H1 (cell line): ENCODE data around the gene BFSP2. TPM values are rescaled to one million over a fixed set of nuclear protein-coding genes. Genes with fewer than 3 reads are reported as not detected.

Experiments
- CTCF ChIA-PET: fragments of 300-600 bp; sonication (Branson Sonifier 250); formaldehyde crosslinking; loops from one replicate; lab custom pipeline; 2021; ENCODE audit not compliant: partially characterized antibody; lab: Charles Lee
- POLR2A ChIA-PET: fragments of 300-600 bp; sonication (Branson Sonifier 250); formaldehyde crosslinking; loops from one replicate; lab custom pipeline; 2021; ENCODE audit warnings: inconsistent platforms; ENCODE audit not compliant: partially characterized antibody; lab: Charles Lee
- DNase-seq, 2 experiments: peaks; one replicate each; pipeline versions ENCODE4 v3.0.0 to v3.0.0-alpha.2; 2010 to 2022; ENCODE audit warnings: low spot score in 2 of 2, low read depth in 1 of 2, mixed read lengths in 1 of 2
- FAIRE-seq: peaks from 2 replicates; lab custom pipeline; 2011; peaks lifted over from hg19 to GRCh38; lab: Jason Lieb, UNC
- H2AFZ ChIP-seq: 2 replicates; pipeline ENCODE4 v1.8.1; 2012; ENCODE audit warnings: low read length, inconsistent platforms
- H2AK5ac ChIP-seq: 2 replicates; pipeline ENCODE4 v1.6.1; 2013; ENCODE audit warnings: low read depth, low read length
- H2BK120ac ChIP-seq: replicated peaks from 2 replicates; pipeline ENCODE3; 2013; ENCODE audit warnings: low read depth, low read length, inconsistent platforms
- H2BK12ac ChIP-seq: 2 replicates; pipeline ENCODE4 v1.6.1; 2013; ENCODE audit warnings: low read depth, low read length
- H2BK15ac ChIP-seq: 2 replicates; pipeline ENCODE4 v1.6.1; 2013; ENCODE audit warnings: low read length
- H2BK20ac ChIP-seq: 2 replicates; pipeline ENCODE4 v1.6.1; 2013; ENCODE audit warnings: low read length
- H2BK5ac ChIP-seq: 2 replicates; pipeline ENCODE4 v1.6.1; 2013; ENCODE audit warnings: low read depth, low read length
- H3K14ac ChIP-seq: 2 replicates; pipeline ENCODE4 v1.6.1; 2013; ENCODE audit warnings: inconsistent platforms; ENCODE audit not compliant: insufficient read length
- H3K18ac ChIP-seq: 2 replicates; pipeline ENCODE4 v1.6.1; 2013; ENCODE audit warnings: low read length; ENCODE audit errors: extremely low read depth
- H3K23ac ChIP-seq: 2 replicates; pipeline ENCODE4 v1.6.1; 2013; ENCODE audit warnings: inconsistent platforms; ENCODE audit not compliant: insufficient read length
- H3K23me2 ChIP-seq: 2 replicates; pipeline ENCODE4 v1.6.1; 2013; ENCODE audit warnings: low read depth, low read length
- H3K27ac ChIP-seq: 2 replicates; pipeline ENCODE4 v1.6.1; 2011; ENCODE audit warnings: low read depth, low read length, inconsistent platforms
- H3K27me3 ChIP-seq, 4 experiments: replicated peaks in 1 of 4; 1 replicate in 1 of 4; 2 replicates in 3 of 4; pipeline versions ENCODE4 v1.6.1 to v1.8.1; 2011 to 2013; ENCODE audit warnings: low read length in 3 of 4, mild to moderate bottlenecking in 3 of 4, inconsistent platforms in 2 of 4, mixed read lengths in 2 of 4, moderate library complexity in 1 of 4; ENCODE audit not compliant: control insufficient read depth in 3 of 4, insufficient read depth in 3 of 4; ENCODE audit errors: extremely low read depth in 1 of 4
- H3K36me3 ChIP-seq, 4 experiments: 2 replicates each; pipeline versions ENCODE4 v1.6.1 to v1.8.1; 2011 to 2013; ENCODE audit warnings: mild to moderate bottlenecking in 4 of 4, low read length in 3 of 4, moderate library complexity in 2 of 4, control low read depth in 1 of 4, inconsistent platforms in 1 of 4; ENCODE audit not compliant: insufficient read depth in 4 of 4, control insufficient read depth in 2 of 4
- H3K4ac ChIP-seq: replicated peaks from 2 replicates; pipeline ENCODE3; 2013; ENCODE audit warnings: low read length, low read depth, mixed read lengths, inconsistent platforms; ENCODE audit not compliant: insufficient read length
- H3K4me1 ChIP-seq, 4 experiments: replicated peaks in 1 of 4; 1 replicate in 1 of 4; 2 replicates in 3 of 4; pipeline versions ENCODE4 v1.6.1 to v1.8.1; 2011 to 2013; ENCODE audit warnings: low read length in 3 of 4, inconsistent platforms in 2 of 4, mixed read lengths in 1 of 4; ENCODE audit not compliant: insufficient read depth in 4 of 4, control insufficient read depth in 3 of 4
- H3K4me2 ChIP-seq, 2 experiments: 2 replicates each; pipeline versions ENCODE4 v1.6.1 to v1.8.1; 2011 to 2013; ENCODE audit warnings: low read depth in 2 of 2, low read length in 2 of 2, control low read depth in 1 of 2, inconsistent platforms in 1 of 2, mild to moderate bottlenecking in 1 of 2; ENCODE audit not compliant: insufficient read depth in 1 of 2
- H3K4me3 ChIP-seq, 4 experiments: fragments of 200-600, 300-600 bp in 1 of 4; sonication (generic), shearing (Covaris generic), sonication (Bioruptor Twin) in 1 of 4; 2 replicates each; pipeline versions ENCODE4 v1.5.1 to v1.8.1; 2011 to 2016; ENCODE audit warnings: low read length in 4 of 4, low read depth in 3 of 4, control low read depth in 2 of 4, inconsistent platforms in 2 of 4, mild to moderate bottlenecking in 2 of 4, mixed read lengths in 1 of 4, moderate library complexity in 1 of 4; ENCODE audit not compliant: insufficient read depth in 2 of 4; ENCODE audit errors: extremely low read depth in 1 of 4
- H3K56ac ChIP-seq: replicated peaks from 2 replicates; pipeline ENCODE3; 2013; ENCODE audit warnings: low read depth, mild to moderate bottlenecking, mixed read lengths, low read length, inconsistent platforms; ENCODE audit not compliant: insufficient read length
- H3K79me1 ChIP-seq: 2 replicates; pipeline ENCODE4 v1.6.1; 2013; ENCODE audit warnings: low read depth, low read length, control low read depth
- H3K79me2 ChIP-seq, 2 experiments: 2 replicates each; pipeline versions ENCODE4 v1.6.1 to v1.8.1; 2012 to 2013; ENCODE audit warnings: low read length in 2 of 2, mild to moderate bottlenecking in 2 of 2, inconsistent platforms in 1 of 2; ENCODE audit not compliant: insufficient read depth in 2 of 2, control insufficient read depth in 1 of 2
- H3K9ac ChIP-seq, 4 experiments: replicated peaks in 1 of 4; 1 replicate in 1 of 4; 2 replicates in 3 of 4; pipeline versions ENCODE4 v1.6.1 to v1.8.1; 2011 to 2013; ENCODE audit warnings: low read depth in 3 of 4, low read length in 3 of 4, control low read depth in 2 of 4, mild to moderate bottlenecking in 2 of 4, moderate library complexity in 2 of 4, inconsistent platforms in 1 of 4; ENCODE audit errors: extremely low read depth in 1 of 4
- H3K9me3 ChIP-seq, 2 experiments: 2 replicates each; pipeline versions ENCODE4 v1.6.1 to v1.8.1; 2012 to 2013; ENCODE audit warnings: mild to moderate bottlenecking in 2 of 2, moderate library complexity in 2 of 2, control low read depth in 1 of 2, inconsistent platforms in 1 of 2, low read depth in 1 of 2, low read length in 1 of 2, mixed read lengths in 1 of 2; ENCODE audit not compliant: insufficient read depth in 2 of 2
- H4K20me1 ChIP-seq, 2 experiments: replicated peaks in 1 of 2; 2 replicates each; pipeline versions ENCODE3 to v1.8.1; 2011 to 2013; ENCODE audit warnings: inconsistent platforms in 2 of 2, low read length in 2 of 2, mild to moderate bottlenecking in 1 of 2; ENCODE audit not compliant: insufficient read depth in 2 of 2, control insufficient read depth in 1 of 2
- H4K5ac ChIP-seq: 2 replicates; pipeline ENCODE4 v1.6.1; 2013; ENCODE audit warnings: low read length, low read depth, mixed read lengths, inconsistent platforms; ENCODE audit not compliant: insufficient read length
- H4K8ac ChIP-seq: 2 replicates; pipeline ENCODE4 v1.8.0; 2013; ENCODE audit warnings: mild to moderate bottlenecking, moderate library complexity, low read length, inconsistent platforms; ENCODE audit not compliant: insufficient read depth; ENCODE audit errors: extremely low read depth
- H4K91ac ChIP-seq: replicated peaks from 2 replicates; pipeline ENCODE3; 2013; ENCODE audit warnings: low read length, mixed read lengths, inconsistent platforms; ENCODE audit not compliant: insufficient read length
- CEBPB ChIP-seq: IDR thresholded peaks from 2 replicates; pipeline ENCODE4 v1.6.1; 2012; ENCODE audit warnings: low read depth, low read length
- PHF8 ChIP-seq: fragments of 200-600 bp; sonication (generic); conservative IDR thresholded peaks from 2 replicates; pipeline ENCODE4 v1.7.1; 2012; ENCODE audit warnings: low read depth, mild to moderate bottlenecking, inconsistent platforms, low read length, moderate library complexity
- SAP30 ChIP-seq: fragments of 300-600 bp; sonication (generic); IDR thresholded peaks from 2 replicates; pipeline ENCODE4 v1.7.1; 2012; ENCODE audit warnings: low read length, moderate library complexity, mild to moderate bottlenecking, inconsistent platforms; ENCODE audit not compliant: insufficient read depth, insufficient replicate concordance
- SIN3A ChIP-seq, 2 experiments: IDR thresholded peaks in 1 of 2; conservative IDR thresholded peaks in 1 of 2; 2 replicates each; pipeline ENCODE4 v1.6.1; 2011 to 2012; ENCODE audit warnings: low read length in 2 of 2, improper control_type of control experiment in 1 of 2, low read depth in 1 of 2, mild to moderate bottlenecking in 1 of 2
- SRF ChIP-seq: IDR thresholded peaks from 2 replicates; pipeline ENCODE4 v1.6.1; 2011; ENCODE audit warnings: mild to moderate bottlenecking, low read depth, low read length, moderate library complexity
- TBP ChIP-seq: IDR thresholded peaks from 2 replicates; pipeline ENCODE4 v1.6.1; 2011; ENCODE audit warnings: low read depth, low read length, improper control_type of control experiment
- WGBS, 2 experiments: shearing (Covaris generic) in 1 of 2; methylation state at CpG; one replicate each; pipeline versions ENCODE4 v1.1.6 to v1.1.7; 2013 to 2015; ENCODE audit warnings: low lambda C conversion rate in 2 of 2, mixed read lengths in 2 of 2, inconsistent platforms in 1 of 2, low coverage in 1 of 2, missing lambda C conversion rate in 1 of 2; ENCODE audit not compliant: insufficient replicate concordance in 2 of 2, insufficient coverage in 1 of 2, insufficient read length in 1 of 2; ENCODE audit errors: extremely low coverage in 1 of 2, missing lambda C conversion rate in 1 of 2; 5-methylcytosine and 5-hydroxymethylcytosine counted together
- polyA plus RNA-seq, 7 experiments: library from polyadenylated mRNA; depleted of rRNA in 3 of 7; stranded (reverse) in 5 of 7; unstranded in 2 of 7; fragments of >200 nt in 5 of 7; fragments of 200-250 nt in 2 of 7; gene quantifications; 1 replicate in 5 of 7; 2 replicates in 1 of 7; 4 replicates in 1 of 7; pipeline versions ENCODE4 v1.2.1 to v1.2.3, GENCODE V29; 2011 to 2013; ENCODE audit warnings: missing spikeins in 2 of 7, mixed read lengths in 2 of 7
- total RNA-seq: library from RNA; stranded (reverse); fragmentation: NEBNext Ultra II Directional; extraction: Animal tissue kit (Norgen Biotek cat#: 25700); gene quantifications from 2 replicates; pipeline ENCODE4 v1.2.1, GENCODE V29; 2021

BFSP2 gene
- total and polyA plus RNA-seq, 2 of the 8 experiments (the other 6 are each of a cell fraction or from before 2014, with no cell fraction given) = not detected

DNA sequence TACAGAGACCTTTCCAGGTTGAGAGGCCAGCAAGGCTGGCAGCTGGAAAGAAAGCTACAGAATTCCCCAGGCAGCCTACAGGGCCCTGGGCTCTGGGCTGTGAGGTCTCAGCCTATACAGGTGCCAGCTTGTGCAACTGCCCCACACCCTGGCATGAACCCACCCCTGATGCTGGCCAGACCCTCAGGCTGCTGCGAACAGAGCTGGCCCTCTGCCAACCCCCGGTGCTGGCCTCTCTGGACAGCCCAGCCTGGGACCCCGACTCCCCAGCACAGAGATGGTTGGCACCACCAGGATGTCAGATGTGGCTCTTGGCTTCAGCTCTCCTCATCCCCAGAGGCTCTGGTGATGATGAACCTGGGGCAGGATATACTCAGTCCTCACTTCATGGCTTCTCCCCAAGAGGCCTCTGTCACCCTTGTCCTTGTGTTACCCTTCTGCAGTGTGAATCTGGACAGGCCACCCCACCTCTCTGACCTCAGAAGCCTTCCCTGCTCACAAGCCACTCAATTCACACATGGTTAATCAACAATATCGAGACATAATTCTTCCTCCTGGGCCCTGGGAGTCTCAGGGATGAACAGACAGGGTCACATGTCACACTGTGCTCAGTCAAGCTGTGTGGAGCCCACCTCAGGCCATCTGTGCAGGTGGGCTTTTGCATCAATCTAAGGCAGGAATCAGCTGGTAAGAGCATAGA, 11.0 kb upstream of the BFSP2 start:
- no peak overlapping the region for H4K8ac ChIP-seq
- no peak overlapping the region for H4K5ac ChIP-seq
- FAIRE-seq = no peak
- ChIA-PET CTCF (interaction anchor here (0.7 to 3.0 kb wide), 10 partner anchors 13 to 663 kb away, joined by 3 to 15 read pairs (median 4); no protein-coding TSS in a partner anchor), POLR2A (no interaction called here)
- H4K20me1 ChIP-seq = peaks cover 0 to 1% of the 10 kb centered on the region in 2 experiments
- TF ChIP-seq SIN3A (conservative IDR thresholded peaks at IDR 0.05 in 1 of 2, IDR thresholded peaks at IDR 0.05 in 1 of 2; ENCODE audit: low read depth in 1 of 2, low read length in 2 of 2) (no peak), SAP30 (no peak), SRF (no peak), PHF8 (no peak), CEBPB (no peak), TBP (no peak)
- H3K56ac ChIP-seq = no peak overlapping the region
- H3K23ac ChIP-seq = no peak overlapping the region
- no peaks in the 10 kb centered on the region for H3K9me3 ChIP-seq
- H3K4me1 ChIP-seq = no peaks in the 10 kb centered on the region
- no peak overlapping the region for H2BK5ac ChIP-seq
- no peak overlapping the region for H3K4me2 ChIP-seq
- no peak overlapping the region for H3K18ac ChIP-seq
- no peak overlapping the region for H3K27ac ChIP-seq
- no peaks in the 10 kb centered on the region for H3K79me1 ChIP-seq
- no peak overlapping the region for H2BK120ac ChIP-seq
- H3K23me2 ChIP-seq = no peaks in the 10 kb centered on the region
- no peaks in the 10 kb centered on the region for H3K79me2 ChIP-seq
- H3K9ac ChIP-seq = no peak overlapping the region
- H2BK12ac ChIP-seq = no peak overlapping the region
- H3K14ac ChIP-seq = no peak overlapping the region
- no peak overlapping the region for H3K4me3 ChIP-seq
- no peak overlapping the region for H2AFZ ChIP-seq
- DNase-seq = no peak
- no peaks in the 10 kb centered on the region for H3K27me3 ChIP-seq
- no peak overlapping the region for H2AK5ac ChIP-seq
- H2BK15ac ChIP-seq = no peak overlapping the region
- no peak overlapping the region for H3K4ac ChIP-seq
- H3K36me3 ChIP-seq = no peaks in the 10 kb centered on the region
- no peak overlapping the region for H4K91ac ChIP-seq
- H2BK20ac ChIP-seq = no peak overlapping the region
- 90% methylated on average over 4 of the region's 4 CpGs; no CpG with 5 or more reads in 1 of the 2 experiments for WGBS, 2 experiments
